Activated naive CD8-positive, alpha-beta T cell treated with anti-CD3 and anti-CD28 coated beads for 36 hours (primary cell): ENCODE measurements around the gene MTA3. TPM values are rescaled to one million over a fixed set of nuclear protein-coding genes. Genes with fewer than 3 reads are reported as not detected.

Experiments
- DNase-seq: peaks from one replicate; pipeline ENCODE4 v3.0.0; 2021
- H3K27ac Mint-ChIP-seq: one replicate; pipeline ENCODE4 v1.8.0; 2022; ENCODE audit warnings: mild to moderate bottlenecking, moderate library complexity, mixed read lengths
- H3K27me3 Mint-ChIP-seq: one replicate; pipeline ENCODE4 v1.8.0; 2022; ENCODE audit warnings: mild to moderate bottlenecking, mixed read lengths
- H3K36me3 Mint-ChIP-seq: one replicate; pipeline ENCODE4 v1.8.0; 2021; ENCODE audit warnings: mild to moderate bottlenecking, mixed read lengths
- H3K4me1 Mint-ChIP-seq: one replicate; pipeline ENCODE4 v1.8.0; 2021; ENCODE audit warnings: mixed read lengths
- H3K4me3 Mint-ChIP-seq: one replicate; pipeline ENCODE4 v1.8.0; 2022; ENCODE audit warnings: mild to moderate bottlenecking, moderate library complexity, mixed read lengths
- H3K9me3 Mint-ChIP-seq: one replicate; pipeline ENCODE4 v1.8.0; 2022; ENCODE audit warnings: mixed read lengths
- total RNA-seq, 2 experiments: library from RNA; stranded (reverse); gene quantifications; one replicate each; pipeline ENCODE4 v1.2.3, GENCODE V29; 2021

Gene MTA3
- total RNA-seq, 2 experiments from 2014 or later, result 32.0 to 34.7 TPM

DNA sequence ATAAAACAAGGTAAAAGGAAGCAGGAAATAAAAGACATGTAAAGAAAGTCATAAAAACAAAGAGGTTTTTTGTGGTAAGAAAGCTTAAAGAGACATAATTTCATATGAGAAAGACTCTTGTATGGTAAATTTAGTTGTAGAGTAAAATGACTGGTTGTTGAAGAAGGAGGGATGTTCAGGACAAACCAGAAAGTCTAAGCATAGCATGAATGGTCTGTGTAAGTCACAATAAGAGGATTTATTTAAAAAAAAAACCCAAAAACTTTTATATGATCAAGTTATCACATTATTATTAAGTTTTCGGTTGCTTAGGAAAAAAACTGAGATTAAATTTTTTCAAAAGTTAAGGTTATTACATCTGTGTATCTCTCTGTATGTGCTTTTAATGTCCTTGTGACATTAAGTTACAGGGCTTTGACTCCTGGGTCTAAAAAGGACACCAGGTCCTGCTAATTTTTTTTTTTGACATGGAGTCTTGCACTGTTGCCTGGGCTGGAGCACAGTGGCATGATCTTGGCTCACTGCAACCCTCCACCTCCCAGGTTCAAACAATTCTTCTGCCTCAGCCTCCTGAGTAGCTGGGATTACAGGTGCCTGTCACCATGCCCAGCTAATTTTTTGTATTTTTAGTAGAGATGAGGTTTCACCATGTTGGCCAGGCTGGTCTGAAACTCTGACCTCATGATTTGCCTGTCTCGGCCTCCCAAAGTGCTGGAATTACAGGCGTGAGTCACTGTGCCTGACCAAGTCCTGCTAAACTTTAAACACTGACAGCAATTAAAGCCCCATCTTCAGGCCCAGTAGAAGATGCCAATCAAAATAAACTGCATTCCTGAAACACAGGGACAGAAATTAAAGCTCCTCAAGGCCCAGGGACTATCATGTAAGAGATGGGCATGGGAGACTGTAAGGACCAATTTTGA lies 209.7 kb downstream of the MTA3 start:
- Mint-ChIP-seq H3K4me1 (peaks cover 14% of the 10 kb centered on the region), H3K27ac (no peak overlapping the region), H3K27me3 (no peaks in the 10 kb centered on the region), H3K9me3 (peaks cover 5% of the 10 kb centered on the region), H3K36me3 (peaks cover 9% of the 10 kb centered on the region), H3K4me3 (no peak overlapping the region)
- no peak for DNase-seq

DNA sequence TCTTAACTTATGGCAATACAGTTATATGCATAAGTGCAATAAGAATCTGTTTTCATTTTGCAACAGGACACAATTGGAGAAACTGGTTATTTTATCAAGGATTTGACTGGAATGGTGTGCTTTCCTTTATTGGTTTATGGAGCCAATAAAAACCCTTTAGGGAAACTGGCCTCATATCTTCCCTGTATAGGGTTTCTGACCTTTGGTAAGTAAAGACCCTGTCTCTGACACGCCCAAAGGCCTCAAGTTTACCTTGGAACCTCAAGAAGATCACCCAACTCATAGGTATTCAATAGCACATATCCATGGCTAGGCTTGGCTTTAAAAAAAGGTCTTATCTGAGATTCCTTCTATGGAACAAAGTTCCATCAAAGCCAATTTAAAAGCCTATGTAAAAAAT lies 212.7 kb downstream of the MTA3 start:
- Mint-ChIP-seq H3K4me1 (peaks cover 2% of the 10 kb centered on the region), H3K9me3 (peaks cover 5% of the 10 kb centered on the region), H3K27ac (no peak overlapping the region), H3K27me3 (no peaks in the 10 kb centered on the region), H3K4me3 (no peak overlapping the region), H3K36me3 (peaks cover 9% of the 10 kb centered on the region)
- no peak for DNase-seq

- no peaks in the 10 kb centered on the region for H3K9me3 Mint-ChIP-seq
- H3K27ac Mint-ChIP-seq, result no peak overlapping the region
- peaks cover 6% of the 10 kb centered on the region for H3K4me1 Mint-ChIP-seq
- H3K27me3 Mint-ChIP-seq, result peaks cover 3% of the 10 kb centered on the region
- H3K4me3 Mint-ChIP-seq, result no peak overlapping the region
- DNase-seq, result no peak
- peaks cover 5% of the 10 kb centered on the region for H3K36me3 Mint-ChIP-seq
Measured at GRCh38 chr2:42783511-42783910, 215.1 kb downstream of the MTA3 start.

DNA sequence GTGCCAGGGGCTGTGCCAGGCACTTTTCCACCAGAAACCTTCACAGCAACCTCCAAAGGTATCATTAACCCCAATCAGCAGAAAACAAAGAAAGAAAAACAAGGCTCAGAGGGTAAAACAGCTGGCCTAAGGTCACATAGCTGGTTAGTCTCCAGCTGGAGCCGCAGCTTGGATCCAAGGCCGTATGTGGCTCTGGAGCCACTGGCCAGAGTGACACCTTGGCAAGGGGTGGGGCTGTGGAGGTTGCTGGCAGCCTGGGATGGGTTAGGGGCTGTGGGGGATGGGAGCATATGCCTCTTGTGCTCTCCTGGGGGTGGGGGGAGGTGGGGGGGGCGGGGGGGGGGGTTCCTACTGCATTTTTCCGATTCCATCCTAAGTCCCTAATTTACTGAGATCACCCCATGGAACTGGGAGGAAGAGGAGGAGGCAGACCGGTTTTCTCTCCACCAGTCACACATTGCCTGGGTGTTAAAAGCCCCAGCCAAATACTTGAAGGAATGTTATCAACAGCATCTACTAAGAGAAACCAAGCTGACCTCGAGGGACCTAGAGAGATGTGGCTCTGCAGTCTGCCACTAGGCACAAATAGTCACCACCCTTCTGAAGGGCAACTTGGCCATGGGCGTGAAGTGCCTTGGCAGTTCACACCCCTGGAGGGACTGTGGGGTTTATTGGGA lies 215.9 kb downstream of the MTA3 start:
- Mint-ChIP-seq H3K27me3 (peaks cover 8% of the 10 kb centered on the region), H3K4me1 (peaks cover 6% of the 10 kb centered on the region), H3K36me3 (peaks cover 5% of the 10 kb centered on the region), H3K27ac (no peak overlapping the region), H3K4me3 (no peak overlapping the region), H3K9me3 (no peaks in the 10 kb centered on the region)
- no peak for DNase-seq

DNA sequence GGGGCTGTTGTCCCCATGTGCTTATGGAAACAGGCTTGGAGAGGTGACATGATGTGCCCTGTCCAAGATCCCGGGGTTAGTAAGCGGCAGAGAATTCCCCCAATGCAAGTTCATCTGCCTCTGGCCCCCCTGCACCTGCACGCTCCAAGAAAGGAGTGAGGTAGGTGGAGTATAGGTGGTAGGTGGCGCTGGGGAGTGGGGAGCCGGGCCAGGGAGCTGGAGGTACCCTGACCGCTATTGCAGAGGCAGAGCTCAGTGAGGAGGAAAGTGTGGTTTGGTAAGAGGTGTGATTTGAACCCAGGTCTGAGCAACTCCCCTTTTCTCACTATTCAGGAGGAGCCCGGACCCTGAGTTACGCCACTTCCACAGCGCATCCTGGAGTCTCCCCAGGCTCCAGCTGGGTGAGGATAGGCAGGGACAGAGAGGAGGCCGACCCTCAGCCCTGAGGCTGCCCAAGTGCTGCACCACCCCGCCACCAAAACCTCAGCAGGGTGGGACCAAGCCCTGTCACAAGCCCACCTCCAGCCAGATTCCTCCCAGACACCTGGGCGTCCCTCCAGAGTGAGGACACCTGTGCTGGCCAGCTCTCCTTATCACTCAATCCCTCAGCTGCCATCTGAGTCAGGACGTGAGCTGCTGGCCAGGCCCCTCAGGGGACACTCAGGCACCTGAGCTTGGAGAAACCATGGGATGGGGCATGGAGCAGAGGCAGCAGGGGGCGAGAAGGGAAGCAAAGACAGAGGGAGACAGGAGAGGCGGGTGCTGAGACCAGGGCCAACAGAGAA lies 218.3 kb downstream of the MTA3 start:
- H3K27me3 Mint-ChIP-seq, result peaks cover 28% of the 10 kb centered on the region
- H3K36me3 Mint-ChIP-seq, result peaks cover 6% of the 10 kb centered on the region
- no peak overlapping the region for H3K27ac Mint-ChIP-seq
- DNase-seq, result no peak
- no peak overlapping the region for H3K4me3 Mint-ChIP-seq
- no peaks in the 10 kb centered on the region for H3K9me3 Mint-ChIP-seq
- peaks cover 10% of the 10 kb centered on the region for H3K4me1 Mint-ChIP-seq

DNA sequence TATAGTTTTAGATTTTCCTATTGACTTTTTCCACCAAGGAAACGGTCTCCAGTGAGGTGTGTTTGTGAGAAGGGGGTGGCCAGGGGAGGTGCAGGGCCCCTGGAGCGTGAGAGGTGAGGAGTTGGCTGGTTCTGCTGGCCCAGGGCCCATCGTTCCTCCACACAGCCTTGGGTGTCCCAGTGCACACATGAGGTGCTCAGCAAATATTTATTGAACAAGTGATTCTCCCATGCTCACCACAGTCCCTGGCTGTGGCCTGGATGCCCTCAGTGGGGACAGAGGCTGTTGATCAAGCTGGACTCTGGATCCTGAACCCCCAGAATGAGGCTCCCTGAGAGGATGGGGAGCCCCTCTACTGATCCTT lies 219.0 kb downstream of the MTA3 start:
- Mint-ChIP-seq H3K27me3 (peaks cover 33% of the 10 kb centered on the region), H3K4me3 (no peak overlapping the region), H3K27ac (no peak overlapping the region), H3K4me1 (peaks cover 14% of the 10 kb centered on the region), H3K9me3 (no peaks in the 10 kb centered on the region), H3K36me3 (peaks cover 3% of the 10 kb centered on the region)
- no peak for DNase-seq

DNA sequence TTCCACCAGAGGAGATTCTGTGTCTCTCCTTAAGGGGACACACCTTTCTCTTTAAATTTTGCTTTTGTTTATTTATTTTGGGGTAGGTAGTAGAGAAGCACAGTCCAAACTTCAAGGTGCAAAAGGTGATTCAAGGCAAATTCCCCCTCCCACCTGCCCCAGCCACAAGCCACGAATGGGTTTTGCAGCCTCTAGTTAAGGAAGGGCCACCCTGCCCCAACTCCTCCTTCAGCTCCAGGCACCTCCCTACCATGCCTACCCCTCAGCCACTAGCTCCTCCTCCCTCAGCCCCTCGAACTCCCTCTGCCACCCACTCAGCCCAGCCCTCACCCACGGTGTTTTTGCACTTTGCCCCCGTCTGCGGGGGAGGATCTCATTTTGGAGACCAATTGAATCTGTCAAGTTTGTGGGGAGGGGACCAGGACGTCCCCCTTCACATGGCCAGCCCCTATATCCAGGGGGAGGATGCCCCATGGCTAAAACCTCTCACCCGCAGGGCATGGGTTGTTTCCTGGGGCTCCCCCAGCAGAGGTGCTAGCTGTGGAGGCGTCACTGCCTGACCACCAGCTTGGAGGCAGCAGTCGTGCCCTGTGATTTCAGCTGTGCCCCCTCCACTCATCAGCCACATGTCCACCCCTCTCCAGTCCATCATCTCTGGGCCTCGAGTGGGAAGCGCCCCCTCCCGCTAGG lies 219.5 kb downstream of the MTA3 start:
- Mint-ChIP-seq H3K27me3 (peaks cover 33% of the 10 kb centered on the region), H3K36me3 (peaks cover 3% of the 10 kb centered on the region), H3K9me3 (no peaks in the 10 kb centered on the region), H3K27ac (no peak overlapping the region), H3K4me3 (no peak overlapping the region), H3K4me1 (peaks cover 14% of the 10 kb centered on the region)
- DNase-seq, result no peak

DNA sequence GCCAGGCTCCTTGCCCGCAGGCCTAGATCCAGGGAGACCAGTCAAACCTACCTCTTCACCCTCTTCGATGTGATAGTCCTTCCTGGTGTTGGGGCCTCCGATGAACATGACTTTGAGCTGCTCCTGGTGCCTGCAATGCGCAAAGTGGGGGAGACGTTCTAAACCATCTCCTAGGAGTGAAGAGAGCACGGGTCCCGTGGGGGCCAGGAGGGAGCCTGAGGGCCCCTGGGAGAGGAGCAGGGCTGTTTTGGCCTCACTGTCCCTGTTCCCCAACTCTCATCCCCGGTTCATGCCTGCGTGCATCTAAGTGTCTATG lies 220.0 kb downstream of the MTA3 start:
- Mint-ChIP-seq H3K27me3 (peaks cover 34% of the 10 kb centered on the region), H3K36me3 (peaks cover 3% of the 10 kb centered on the region), H3K9me3 (no peaks in the 10 kb centered on the region), H3K4me1 (peaks cover 17% of the 10 kb centered on the region), H3K4me3 (no peak overlapping the region), H3K27ac (no peak overlapping the region)
- no peak for DNase-seq

DNA sequence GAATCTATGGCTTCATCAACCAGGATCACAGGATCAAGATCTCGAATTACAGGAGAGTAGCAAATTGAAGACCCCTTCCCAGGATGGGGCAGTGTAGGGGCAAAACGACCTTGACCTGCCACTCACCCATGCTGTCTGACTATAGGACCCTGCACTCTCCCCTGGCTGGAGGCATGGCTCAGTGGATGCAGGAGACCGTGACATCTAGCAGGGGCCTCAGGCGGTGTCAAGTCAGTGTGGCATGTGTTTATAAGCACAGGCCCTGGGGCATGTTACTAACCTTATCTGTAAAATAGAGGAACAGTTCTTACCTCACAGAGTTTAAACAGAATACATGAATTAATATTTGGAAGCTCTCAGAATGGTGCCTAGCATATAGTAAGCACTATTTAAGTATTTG lies 220.4 kb downstream of the MTA3 start:
- H3K27ac Mint-ChIP-seq, result no peak overlapping the region
- peaks cover 38% of the 10 kb centered on the region for H3K27me3 Mint-ChIP-seq
- H3K9me3 Mint-ChIP-seq, result no peaks in the 10 kb centered on the region
- H3K4me3 Mint-ChIP-seq, result no peak overlapping the region
- DNase-seq, result no peak
- H3K4me1 Mint-ChIP-seq, result peaks cover 21% of the 10 kb centered on the region
- H3K36me3 Mint-ChIP-seq, result peaks cover 3% of the 10 kb centered on the region

GRCh38 chr2:42789751-42790150 lies 221.3 kb downstream of the MTA3 start:
- Mint-ChIP-seq H3K4me3 (no peak overlapping the region), H3K27ac (no peak overlapping the region)

DNA sequence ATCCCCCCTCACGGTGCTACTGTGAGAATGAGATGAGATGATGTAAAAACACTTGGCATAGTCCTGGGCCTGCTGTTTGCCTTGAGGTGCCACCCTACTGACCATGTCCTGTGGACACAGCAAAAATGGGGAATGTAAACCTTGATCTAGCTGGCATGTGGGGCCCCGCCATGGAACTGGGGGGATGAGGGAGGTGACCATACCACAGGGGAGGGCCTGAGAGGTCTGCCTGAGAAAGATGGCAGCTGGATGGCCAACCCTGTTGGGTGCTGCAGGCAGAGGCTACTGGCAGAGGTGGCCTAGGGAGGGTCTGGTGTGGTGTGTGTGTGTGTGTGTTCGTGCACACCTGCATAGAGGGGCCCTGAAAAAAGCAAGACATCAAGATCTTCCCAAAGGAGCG lies 223.2 kb downstream of the MTA3 start:
- H3K4me1 Mint-ChIP-seq, result peaks cover 33% of the 10 kb centered on the region
- peaks cover 3% of the 10 kb centered on the region for H3K36me3 Mint-ChIP-seq
- peaks cover 40% of the 10 kb centered on the region for H3K27me3 Mint-ChIP-seq
- DNase-seq, result no peak
- H3K27ac Mint-ChIP-seq, result no peak overlapping the region
- H3K4me3 Mint-ChIP-seq, result peak overlapping the region; percentile 76
- H3K9me3 Mint-ChIP-seq, result no peaks in the 10 kb centered on the region

More at GRCh38 chr2:42789751-42790150, 221.3 kb downstream of the MTA3 start:
- DNase-seq, result no peak
- peaks cover 23% of the 10 kb centered on the region for H3K4me1 Mint-ChIP-seq
- H3K27me3 Mint-ChIP-seq, result peaks cover 40% of the 10 kb centered on the region
- peaks cover 3% of the 10 kb centered on the region for H3K36me3 Mint-ChIP-seq
- H3K9me3 Mint-ChIP-seq, result no peaks in the 10 kb centered on the region

DNA sequence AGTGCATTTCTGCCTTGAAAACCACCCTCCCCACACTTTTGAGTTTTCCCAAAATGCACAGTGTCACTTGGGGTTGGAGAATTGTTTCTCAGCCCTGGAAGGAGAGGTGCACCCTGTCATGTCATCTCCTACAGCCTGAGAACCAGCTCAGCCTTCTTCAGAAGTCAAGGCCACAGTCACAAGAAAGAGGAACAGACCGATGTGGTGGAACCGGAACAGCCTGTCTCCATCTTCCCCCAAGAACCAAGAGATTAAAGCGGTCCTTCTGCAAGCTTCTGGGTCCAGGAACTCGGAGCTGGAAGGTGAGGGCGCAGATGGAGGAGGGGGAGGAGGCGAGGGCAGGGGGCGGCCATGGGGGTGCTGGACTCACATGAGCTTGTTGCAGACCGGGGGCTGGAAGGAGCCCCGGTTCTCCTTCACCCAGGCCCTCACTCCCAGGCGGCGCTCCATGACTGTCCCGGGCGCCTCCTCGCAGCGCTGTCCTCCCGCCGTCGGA lies 223.7 kb downstream of the MTA3 start:
- Mint-ChIP-seq H3K27ac (peak overlapping the region; percentile 5), H3K27me3 (peaks cover 40% of the 10 kb centered on the region), H3K36me3 (peaks cover 3% of the 10 kb centered on the region), H3K4me1 (peaks cover 36% of the 10 kb centered on the region), H3K4me3 (peak overlapping the region; percentile 76), H3K9me3 (no peaks in the 10 kb centered on the region)
- peak; percentile 18 for DNase-seq

- H3K9me3 Mint-ChIP-seq, result no peaks in the 10 kb centered on the region
- H3K36me3 Mint-ChIP-seq, result peaks cover 3% of the 10 kb centered on the region
- H3K27ac Mint-ChIP-seq, result peak within 1 kb of the TSS; percentile 5
- H3K4me3 Mint-ChIP-seq, result peak within 1 kb of the TSS; percentile 76
- H3K27me3 Mint-ChIP-seq, result peaks cover 40% of the 10 kb centered on the region
- peaks cover 35% of the 10 kb centered on the region for H3K4me1 Mint-ChIP-seq
- peak; percentile 30 for DNase-seq
Measured at GRCh38 chr2:42792583-42793333, 224.3 kb downstream of the MTA3 start, which contains the start of gene HAAO. TSS of gene HAAO (minus strand) at chr2:42792583. CDS start at chr2:42792536, 47 bp downstream.
